Measurements from ENCODE around the gene SIN3A. TPM values are rescaled to one million over a fixed set of nuclear protein-coding genes. Genes with fewer than 3 reads are reported as not detected.

The SIN3A gene
- total RNA-seq, 4 donors from 2014 or later, result 47.1 to 68.8 (median 49.6) TPM

DNA sequence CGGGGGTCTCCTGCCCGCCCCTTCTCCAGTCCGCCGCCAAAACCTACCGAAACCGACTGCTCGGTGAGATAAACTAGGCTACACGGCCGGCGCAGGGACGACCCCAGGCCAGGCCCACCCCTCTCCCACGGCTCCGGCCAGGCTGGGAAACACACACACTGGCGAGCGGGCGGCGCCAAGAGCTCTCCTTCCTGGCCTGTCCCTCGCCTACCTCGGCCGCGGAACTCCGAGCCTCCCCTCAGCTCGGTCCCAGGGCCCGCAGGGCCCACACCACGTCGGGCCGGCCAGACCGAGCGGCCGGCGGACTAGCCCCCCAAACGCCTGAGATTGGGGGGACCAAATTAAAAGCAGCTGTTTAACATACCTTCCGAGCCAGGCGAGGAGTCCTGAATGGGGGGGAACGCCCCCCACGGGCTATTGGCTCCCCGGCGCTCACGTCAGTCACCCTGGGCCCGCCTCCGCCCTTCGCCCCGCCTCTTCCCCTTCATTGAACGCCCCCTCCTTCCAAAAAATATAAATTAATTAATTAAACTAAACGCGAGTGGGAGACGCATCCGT is 4.0 kb upstream of the SIN3A start:
- TF ChIP-seq POLR2A (IDR thresholded peaks at IDR 0.05), result no peak
- TF ChIP-seq CTCF (IDR thresholded peaks at IDR 0.05), result no peak
- DNase-seq (ENCODE audit: low spot score in 2 of 2), result peak; percentile 88 to 97
- H3K4me3 ChIP-seq (ENCODE audit: low read depth, poor library complexity, severe bottlenecking), result peak overlapping the region; percentile 81
- WGBS, 2 donors, result 0% methylated on average over 26 to 36 of the region's 48 CpGs
- intact Hi-C loops (cut with DNase I; ENCODE audit: low total_unique reads), result no loop called here

DNA sequence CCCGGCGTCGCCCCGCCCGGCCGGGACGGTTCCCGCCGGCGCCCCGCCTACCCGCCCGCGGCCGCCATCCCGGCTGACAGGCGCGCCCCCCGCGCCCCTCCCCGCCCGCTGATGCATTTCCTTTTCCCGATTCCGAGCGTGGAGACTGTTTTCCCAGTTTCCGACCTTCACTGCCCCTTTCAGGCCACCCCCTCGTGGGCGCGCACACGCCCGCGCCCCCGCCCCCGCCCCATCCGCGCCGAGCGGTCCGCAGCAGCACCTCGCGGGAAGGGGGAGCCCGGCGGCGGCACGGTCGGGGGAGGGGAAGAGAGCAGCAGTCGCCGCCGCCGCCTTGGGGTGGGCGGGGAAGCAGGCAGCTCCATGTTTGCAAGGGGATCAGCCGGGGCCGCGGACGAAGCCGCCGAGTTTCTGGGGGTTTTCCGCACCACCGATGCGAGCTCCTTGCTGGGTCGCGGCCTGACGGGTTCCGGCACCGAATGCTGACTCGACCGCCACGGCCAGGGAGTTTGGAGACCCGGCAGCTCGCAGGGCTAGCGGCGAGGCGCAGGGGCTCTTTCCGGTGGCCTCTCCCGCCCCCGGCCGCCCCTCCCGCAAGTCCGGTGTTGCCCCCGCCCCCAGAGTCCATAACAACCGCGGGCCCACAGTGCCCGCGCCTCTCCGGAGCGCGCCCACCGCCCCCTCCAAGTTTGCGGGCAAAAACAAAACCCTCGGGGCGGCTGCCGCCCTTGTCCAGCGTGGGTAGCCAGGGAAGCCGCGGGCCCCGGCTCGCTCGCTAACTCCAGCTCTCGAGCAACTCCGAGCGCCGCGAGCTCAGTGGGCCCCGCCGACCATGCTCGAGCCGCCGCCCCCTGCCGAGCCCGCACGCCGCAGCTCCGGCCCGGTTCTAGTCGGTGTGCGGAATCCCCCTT is 3.2 kb upstream of the SIN3A start:
- TF ChIP-seq POLR2A (IDR thresholded peaks at IDR 0.05) (no peak), CTCF (IDR thresholded peaks at IDR 0.05) (no peak)
- 0 to 1% methylated on average over 36 to 70 of the region's 116 CpGs for WGBS, 2 donors
- DNase-seq (ENCODE audit: low spot score in 2 of 2), result peak; percentile 33 to 94
- peak overlapping the region; percentile 81 for H3K4me3 ChIP-seq (ENCODE audit: low read depth, poor library complexity, severe bottlenecking)
- intact Hi-C loops (cut with DNase I; ENCODE audit: low total_unique reads), result no loop called here

- H3K4me3 ChIP-seq (ENCODE audit: low read depth, poor library complexity, severe bottlenecking), result peak overlapping the region; percentile 81
- intact Hi-C loops (cut with DNase I; ENCODE audit: low total_unique reads), result no loop called here
- TF ChIP-seq CTCF (IDR thresholded peaks at IDR 0.05), result no peak
- no peak for TF ChIP-seq POLR2A (IDR thresholded peaks at IDR 0.05)
- DNase-seq (ENCODE audit: low spot score in 2 of 2), result peak; percentile 99
- 0 to 1% methylated on average over 44 to 55 of the region's 57 CpGs for WGBS, 2 donors
Observed at GRCh38 chr15:75453703-75454470, 2.4 kb upstream of the SIN3A start.

DNA sequence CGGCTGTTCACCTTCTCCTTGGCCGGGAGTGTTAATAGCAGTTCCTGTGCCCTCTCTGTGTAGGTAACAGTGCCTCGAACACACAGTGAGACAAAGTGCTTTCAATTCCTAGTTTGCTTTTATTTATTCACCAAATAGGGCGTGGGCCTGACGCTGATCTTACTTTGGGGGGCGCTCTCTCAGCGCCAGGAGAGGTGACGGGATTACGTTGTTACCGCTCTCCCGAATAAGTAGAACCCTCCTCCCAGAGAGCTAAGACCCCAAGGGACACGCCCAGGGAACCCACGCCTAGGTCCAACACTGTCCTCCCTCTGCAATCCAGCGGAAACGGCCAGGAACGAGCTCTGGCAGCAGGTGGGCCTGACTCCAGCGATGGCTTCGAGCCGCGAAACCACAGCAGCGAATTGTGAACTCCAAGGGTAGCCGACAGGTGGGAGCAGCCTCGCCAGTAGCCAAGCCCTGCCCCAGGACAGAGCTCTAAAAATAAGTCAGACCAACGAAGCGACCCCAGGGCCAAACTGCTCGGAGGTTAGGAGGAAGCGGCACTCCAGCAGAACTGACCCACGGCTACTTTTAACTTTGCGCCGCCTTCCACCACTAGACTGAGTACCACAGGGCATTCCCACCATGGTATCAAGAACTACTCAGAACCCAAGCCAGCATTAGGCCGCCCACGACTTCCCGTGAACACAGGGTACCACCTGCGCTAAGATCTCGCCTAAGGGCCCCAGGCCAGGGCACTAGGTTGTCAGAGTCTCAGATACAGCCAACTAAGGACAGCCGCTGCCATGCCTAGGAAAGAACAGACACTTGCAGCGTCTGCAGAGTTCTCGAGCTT is 1.6 kb upstream of the SIN3A start:
- peak; percentile 51 to 91 for DNase-seq (ENCODE audit: low spot score in 2 of 2)
- 0 to 2% methylated on average over 34 to 38 of the region's 38 CpGs for WGBS, 2 donors
- TF ChIP-seq POLR2A (IDR thresholded peaks at IDR 0.05) (no peak), CTCF (IDR thresholded peaks at IDR 0.05) (no peak)
- peak overlapping the region; percentile 58 for H3K4me3 ChIP-seq (ENCODE audit: low read depth, poor library complexity, severe bottlenecking)
- intact Hi-C loops (cut with DNase I; ENCODE audit: low total_unique reads), result no loop called here

DNA sequence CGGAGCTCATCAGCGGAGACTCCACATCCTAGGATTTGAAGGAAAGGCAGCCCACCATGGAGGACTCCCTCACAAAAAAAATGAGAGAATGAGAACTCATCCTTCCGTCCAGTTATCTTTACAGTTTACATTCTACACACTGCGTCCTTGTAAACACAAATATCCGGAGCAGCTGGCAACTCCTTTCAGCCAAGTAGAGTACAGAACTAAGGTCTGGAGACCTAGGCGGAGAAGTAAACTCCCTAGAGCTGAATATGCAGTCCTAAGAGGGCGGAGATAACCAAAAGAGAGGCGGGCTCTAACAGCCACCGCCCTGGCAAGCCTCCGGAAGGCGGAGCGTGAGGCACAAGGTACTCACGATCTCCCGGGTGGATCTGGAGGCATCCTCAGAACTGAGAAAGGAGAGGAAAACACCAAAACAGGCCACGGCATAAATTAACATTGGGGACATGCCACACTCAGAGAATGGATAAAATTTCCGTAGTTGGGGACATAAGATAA is 924 bp upstream of the SIN3A start:
- 1% methylated on average over 16 of the region's 16 CpGs for WGBS, 2 donors
- TF ChIP-seq CTCF (IDR thresholded peaks at IDR 0.05), result no peak
- TF ChIP-seq POLR2A (IDR thresholded peaks at IDR 0.05), result no peak
- H3K4me3 ChIP-seq (ENCODE audit: low read depth, poor library complexity, severe bottlenecking), result peak overlapping the region; percentile 58
- DNase-seq (ENCODE audit: low spot score in 2 of 2), result peak; percentile 92 to 97
- intact Hi-C loops (cut with DNase I; ENCODE audit: low total_unique reads), result no loop called here

All from lower leg skin (tissue), 4 donors.